A549 treated with dexamethasone at 1 μM for 4 hours (cell line): ENCODE results near the gene ZBTB38. TPM values are rescaled to one million over a fixed set of nuclear protein-coding genes. Genes with fewer than 3 reads are reported as not detected.

ENCODE experiments used
- total RNA-seq: library from RNA; stranded (reverse); fragments of 200-300 nt; extraction: Qiagen RNA extraction; gene quantifications from 5 replicates; pipeline ENCODE4 v1.2.3, GENCODE V29; 2022

The ZBTB38 gene, protein sequence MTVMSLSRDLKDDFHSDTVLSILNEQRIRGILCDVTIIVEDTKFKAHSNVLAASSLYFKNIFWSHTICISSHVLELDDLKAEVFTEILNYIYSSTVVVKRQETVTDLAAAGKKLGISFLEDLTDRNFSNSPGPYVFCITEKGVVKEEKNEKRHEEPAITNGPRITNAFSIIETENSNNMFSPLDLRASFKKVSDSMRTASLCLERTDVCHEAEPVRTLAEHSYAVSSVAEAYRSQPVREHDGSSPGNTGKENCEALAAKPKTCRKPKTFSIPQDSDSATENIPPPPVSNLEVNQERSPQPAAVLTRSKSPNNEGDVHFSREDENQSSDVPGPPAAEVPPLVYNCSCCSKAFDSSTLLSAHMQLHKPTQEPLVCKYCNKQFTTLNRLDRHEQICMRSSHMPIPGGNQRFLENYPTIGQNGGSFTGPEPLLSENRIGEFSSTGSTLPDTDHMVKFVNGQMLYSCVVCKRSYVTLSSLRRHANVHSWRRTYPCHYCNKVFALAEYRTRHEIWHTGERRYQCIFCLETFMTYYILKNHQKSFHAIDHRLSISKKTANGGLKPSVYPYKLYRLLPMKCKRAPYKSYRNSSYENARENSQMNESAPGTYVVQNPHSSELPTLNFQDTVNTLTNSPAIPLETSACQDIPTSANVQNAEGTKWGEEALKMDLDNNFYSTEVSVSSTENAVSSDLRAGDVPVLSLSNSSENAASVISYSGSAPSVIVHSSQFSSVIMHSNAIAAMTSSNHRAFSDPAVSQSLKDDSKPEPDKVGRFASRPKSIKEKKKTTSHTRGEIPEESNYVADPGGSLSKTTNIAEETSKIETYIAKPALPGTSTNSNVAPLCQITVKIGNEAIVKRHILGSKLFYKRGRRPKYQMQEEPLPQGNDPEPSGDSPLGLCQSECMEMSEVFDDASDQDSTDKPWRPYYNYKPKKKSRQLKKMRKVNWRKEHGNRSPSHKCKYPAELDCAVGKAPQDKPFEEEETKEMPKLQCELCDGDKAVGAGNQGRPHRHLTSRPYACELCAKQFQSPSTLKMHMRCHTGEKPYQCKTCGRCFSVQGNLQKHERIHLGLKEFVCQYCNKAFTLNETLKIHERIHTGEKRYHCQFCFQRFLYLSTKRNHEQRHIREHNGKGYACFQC (N-terminal part only)
- total RNA-seq, result 69.1 to 117 TPM (median 109 TPM) in 5 replicates

DNA sequence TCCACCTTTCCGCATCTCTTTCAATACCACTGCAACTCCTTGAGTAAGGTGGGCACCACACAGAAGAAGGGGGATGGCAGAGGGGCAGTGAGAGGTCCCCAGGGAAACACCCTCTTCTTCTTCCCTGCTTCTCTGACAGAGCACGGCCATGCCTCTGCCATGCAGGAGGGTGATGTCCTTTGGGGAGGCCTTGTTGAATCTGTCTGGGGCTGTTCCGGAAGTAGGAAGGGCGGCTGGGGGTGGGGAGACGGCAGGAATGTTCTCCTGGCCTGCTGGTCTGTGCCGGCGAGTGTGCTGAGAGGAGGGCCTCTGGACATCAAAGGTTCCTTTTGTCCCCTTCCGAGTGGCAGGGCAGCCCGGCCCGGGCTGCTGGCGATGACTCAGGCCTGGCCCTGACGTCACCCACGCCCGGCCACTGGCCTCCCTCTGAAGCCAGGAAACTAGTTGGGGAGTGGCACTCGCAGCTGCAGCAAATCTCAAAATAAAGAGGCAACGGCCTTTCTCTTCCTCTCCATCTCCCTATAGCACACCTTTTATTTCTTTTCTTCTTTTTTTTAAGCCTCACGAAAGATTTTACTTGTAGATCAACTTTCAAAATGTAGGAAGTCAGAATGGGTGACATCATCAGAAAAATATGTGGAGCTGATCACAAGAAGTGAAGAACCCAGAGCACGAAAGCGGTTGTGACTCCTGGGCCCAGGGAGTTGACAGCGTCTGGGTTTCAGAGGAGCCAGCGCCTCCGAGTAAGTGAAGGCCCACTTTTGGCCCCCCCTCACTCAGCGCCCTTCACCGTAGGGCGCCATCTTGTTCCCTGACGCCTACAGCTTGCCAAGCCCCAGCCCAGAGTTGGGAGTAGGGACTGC is at the start of gene ZBTB38:
Gene ZBTB38, plus strand, starts transcription at position 443 of the 863 bp plus-strand sequence. CDS start 73,885 bp downstream, outside the sequence.

Other genes starting within 250 kb of the ZBTB38 start
- gene PXYLP1, start 136.7 kb upstream of the ZBTB38 start, total RNA-seq, result 11.9 to 16.1 TPM (median 14.1 TPM) in 5 replicates
- gene RASA2, start 118.5 kb downstream of the ZBTB38 start, total RNA-seq, result 5.8 to 9.2 TPM (median 8.0 TPM) in 5 replicates